ENCODE measurements around the gene WASF2. TPM values are rescaled to one million over a fixed set of nuclear protein-coding genes. Genes with fewer than 3 reads are reported as not detected.
A peak's percentile ranks its signal among the peaks of the same experiment; 100 is the strongest.

WASF2 gene
- total and polyA plus RNA-seq, 2 of the 8 experiments (the other 6 are each of a cell fraction or from before 2014, with no cell fraction given): 32.1 to 86.6 TPM

GRCh38 chr1:27487966-27488884 lies 1.7 kb downstream of the WASF2 start:
- no peak for DNase-seq (ENCODE audit: low read depth in 1 of 2, low spot score in 2 of 2)
- H4K20me1 ChIP-seq (replicated peaks in 1 of 2; ENCODE audit: control insufficient read depth in 1 of 2, insufficient read depth in 2 of 2, low read length in 2 of 2): peaks cover 0 to 2% of the 10 kb centered on the region in 2 experiments
- H3K79me1 ChIP-seq (ENCODE audit: low read depth, low read length): peaks cover 9% of the 10 kb centered on the region
- no peak overlapping the region for H3K56ac ChIP-seq (replicated peaks; ENCODE audit: insufficient read length, low read depth, low read length)
- H3K4me2 ChIP-seq (ENCODE audit: insufficient read depth in 1 of 2, low read depth in 2 of 2, low read length in 2 of 2): peak overlapping the region; percentile 84 to 87; a peak in 2 of 4 replicates
- no peak overlapping the region for H2BK120ac ChIP-seq (replicated peaks; ENCODE audit: low read depth, low read length)
- no peak overlapping the region for H3K23ac ChIP-seq (ENCODE audit: insufficient read length)
- H3K4ac ChIP-seq (replicated peaks; ENCODE audit: insufficient read length, low read depth, low read length): no peak overlapping the region
- no peak overlapping the region for H2BK5ac ChIP-seq (ENCODE audit: low read depth, low read length)
- peaks cover 0 to 15% (median 6%) of the 10 kb centered on the region in 4 experiments; a peak in 4 of 7 replicates for H3K4me1 ChIP-seq (replicated peaks in 1 of 4; ENCODE audit: control insufficient read depth in 3 of 4, insufficient read depth in 4 of 4, low read length in 3 of 4)
- peaks cover 5% of the 10 kb centered on the region for H3K23me2 ChIP-seq (ENCODE audit: low read depth, low read length)
- H2AFZ ChIP-seq (ENCODE audit: low read length): no peak overlapping the region
- H3K27ac ChIP-seq (ENCODE audit: low read depth, low read length): no peak overlapping the region
- peak overlapping the region in 2 of 4 experiments; percentile 23 to 87; a peak in 5 of 8 replicates for H3K4me3 ChIP-seq (ENCODE audit: extremely low read depth in 1 of 4, insufficient read depth in 2 of 4, low read depth in 3 of 4, low read length in 4 of 4)
- peaks cover 0 to 56% of the 10 kb centered on the region in 2 experiments for H3K79me2 ChIP-seq (ENCODE audit: control insufficient read depth in 1 of 2, insufficient read depth in 2 of 2, low read length in 2 of 2)
- no peaks in the 10 kb centered on the region for H3K27me3 ChIP-seq (replicated peaks in 1 of 4; ENCODE audit: control insufficient read depth in 3 of 4, extremely low read depth in 1 of 4, insufficient read depth in 3 of 4, low read length in 3 of 4)
- FAIRE-seq: no peak
- no peak overlapping the region for H4K5ac ChIP-seq (ENCODE audit: insufficient read length, low read depth, low read length)
- H3K36me3 ChIP-seq (ENCODE audit: control insufficient read depth in 2 of 4, insufficient read depth in 4 of 4, low read length in 3 of 4): no peaks in the 10 kb centered on the region
- H3K14ac ChIP-seq (ENCODE audit: insufficient read length): no peak overlapping the region
- H2AK5ac ChIP-seq (ENCODE audit: low read depth, low read length): no peak overlapping the region
- no peak overlapping the region for H2BK12ac ChIP-seq (ENCODE audit: low read depth, low read length)
- H2BK20ac ChIP-seq (ENCODE audit: low read length): no peak overlapping the region
- H3K18ac ChIP-seq (ENCODE audit: extremely low read depth, low read length): no peak overlapping the region
- H2BK15ac ChIP-seq (ENCODE audit: low read length): no peak overlapping the region
- 68% methylated on average over 6 of the region's 6 CpGs; no CpG with 5 or more reads in 1 of the 2 experiments for WGBS, 2 experiments (ENCODE audit: extremely low coverage in 1 of 2, insufficient coverage in 1 of 2, insufficient read length in 1 of 2, insufficient replicate concordance in 2 of 2, low coverage in 1 of 2, low lambda C conversion rate in 2 of 2, missing lambda C conversion rate in 1 of 2)
- H4K91ac ChIP-seq (replicated peaks; ENCODE audit: insufficient read length, low read length): no peak overlapping the region
- ChIA-PET POLR2A (ENCODE audit: partially characterized antibody) (interaction anchor here (0.6 to 2.0 kb wide), 5 partner anchors 8 to 266 kb away, joined by 3 to 6 read pairs (median 4); no protein-coding TSS in a partner anchor), CTCF (ENCODE audit: partially characterized antibody) (interaction anchor here (0.8 to 1.6 kb wide), 14 partner anchors 8 to 121 kb away, joined by 3 to 7 read pairs (median 4); no protein-coding TSS in a partner anchor)
- no peak overlapping the region for H4K8ac ChIP-seq (ENCODE audit: extremely low read depth, insufficient read depth, low read length)
- no peaks in the 10 kb centered on the region for H3K9me3 ChIP-seq (ENCODE audit: insufficient read depth in 2 of 2, low read depth in 1 of 2, low read length in 1 of 2)
- H3K9ac ChIP-seq (replicated peaks in 1 of 4; ENCODE audit: extremely low read depth in 1 of 4, low read depth in 3 of 4, low read length in 3 of 4): no peak overlapping the region
- TF ChIP-seq SP1 (IDR thresholded peaks at IDR 0.05; ENCODE audit: low read depth, low read length) (no peak), BCL11A (IDR thresholded peaks at IDR 0.05; ENCODE audit: low read depth in 2 of 2, low read length in 2 of 2) (no peak), GTF2F1 (IDR thresholded peaks at IDR 0.05; ENCODE audit: borderline replicate concordance, low read depth, low read length) (no peak), NANOG (IDR thresholded peaks at IDR 0.05; ENCODE audit: insufficient read depth, low read depth, low read length, poor library complexity, severe bottlenecking) (no peak), TCF12 (IDR thresholded peaks at IDR 0.05; ENCODE audit: low read depth, low read length) (no peak), PHF8 (conservative IDR thresholded peaks at IDR 0.05; ENCODE audit: low read depth, low read length) (no peak), CBX5 (IDR thresholded peaks at IDR 0.05; ENCODE audit: low read depth, low read length) (no peak), USF2 (IDR thresholded peaks at IDR 0.05; ENCODE audit: low read length) (no peak)
- TF ChIP-seq, protein P1, sequence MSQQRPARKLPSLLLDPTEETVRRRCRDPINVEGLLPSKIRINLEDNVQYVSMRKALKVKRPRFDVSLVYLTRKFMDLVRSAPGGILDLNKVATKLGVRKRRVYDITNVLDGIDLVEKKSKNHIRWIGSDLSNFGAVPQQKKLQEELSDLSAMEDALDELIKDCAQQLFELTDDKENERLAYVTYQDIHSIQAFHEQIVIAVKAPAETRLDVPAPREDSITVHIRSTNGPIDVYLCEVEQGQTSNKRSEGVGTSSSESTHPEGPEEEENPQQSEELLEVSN (IDR thresholded peaks at IDR 0.05): no peak

Measured in H1 (cell line).